Body of pancreas (tissue), 4 donors: ENCODE data around the gene SF3B5.

Source experiments
- POLR2A ChIP-seq, 3 donors: fragments of 450-650 bp; IDR thresholded peaks; one replicate each; pipeline ENCODE4 v1.6.1; 2016; ENCODE audit warnings: antibody characterized with exemption in 3 of 3, mild to moderate bottlenecking in 2 of 3
- TF ChIP-seq, protein P1 (sequence below), 7 experiments: fragments of 450-650 bp in 4 of 7; fragments of 200-600 bp in 3 of 7; sonication (generic) in 3 of 7; IDR thresholded peaks; one replicate each; pipeline ENCODE4 v1.5.1; 2016 to 2019; ENCODE audit warnings: antibody characterized with exemption in 7 of 7

DNA sequence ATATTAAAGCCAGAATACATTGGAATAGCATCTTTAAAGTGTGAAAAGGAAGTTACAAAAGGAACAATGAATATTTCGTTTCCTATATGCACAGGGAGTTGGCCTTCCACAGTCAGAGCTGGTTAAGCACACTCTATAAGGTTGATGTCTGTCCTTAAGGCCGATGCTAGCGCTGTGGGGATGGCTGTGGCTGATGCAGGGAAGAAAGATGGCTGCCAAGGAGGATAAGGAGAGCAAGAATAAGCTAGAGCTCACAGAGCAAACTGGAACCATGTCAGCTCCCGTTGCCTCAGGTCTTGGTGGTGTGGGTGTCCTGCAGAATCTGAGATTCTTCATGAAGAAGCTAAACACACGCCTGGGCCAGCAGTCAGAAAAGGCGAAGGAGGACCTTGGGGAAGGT is 34.1 kb upstream of the SF3B5 start:
- TF ChIP-seq, protein P1, sequence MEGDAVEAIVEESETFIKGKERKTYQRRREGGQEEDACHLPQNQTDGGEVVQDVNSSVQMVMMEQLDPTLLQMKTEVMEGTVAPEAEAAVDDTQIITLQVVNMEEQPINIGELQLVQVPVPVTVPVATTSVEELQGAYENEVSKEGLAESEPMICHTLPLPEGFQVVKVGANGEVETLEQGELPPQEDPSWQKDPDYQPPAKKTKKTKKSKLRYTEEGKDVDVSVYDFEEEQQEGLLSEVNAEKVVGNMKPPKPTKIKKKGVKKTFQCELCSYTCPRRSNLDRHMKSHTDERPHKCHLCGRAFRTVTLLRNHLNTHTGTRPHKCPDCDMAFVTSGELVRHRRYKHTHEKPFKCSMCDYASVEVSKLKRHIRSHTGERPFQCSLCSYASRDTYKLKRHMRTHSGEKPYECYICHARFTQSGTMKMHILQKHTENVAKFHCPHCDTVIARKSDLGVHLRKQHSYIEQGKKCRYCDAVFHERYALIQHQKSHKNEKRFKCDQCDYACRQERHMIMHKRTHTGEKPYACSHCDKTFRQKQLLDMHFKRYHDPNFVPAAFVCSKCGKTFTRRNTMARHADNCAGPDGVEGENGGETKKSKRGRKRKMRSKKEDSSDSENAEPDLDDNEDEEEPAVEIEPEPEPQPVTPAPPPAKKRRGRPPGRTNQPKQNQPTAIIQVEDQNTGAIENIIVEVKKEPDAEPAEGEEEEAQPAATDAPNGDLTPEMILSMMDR (IDR thresholded peaks at IDR 0.05): no peak
- no peak for TF ChIP-seq POLR2A (IDR thresholded peaks at IDR 0.05)
